ENCODE data around the gene TMEM74B. TPM values are rescaled to one million over a fixed set of nuclear protein-coding genes. Genes with fewer than 3 reads are reported as not detected.

TMEM74B gene
- total RNA-seq, 1 experiment from 2014 or later: 4.9 TPM

DNA sequence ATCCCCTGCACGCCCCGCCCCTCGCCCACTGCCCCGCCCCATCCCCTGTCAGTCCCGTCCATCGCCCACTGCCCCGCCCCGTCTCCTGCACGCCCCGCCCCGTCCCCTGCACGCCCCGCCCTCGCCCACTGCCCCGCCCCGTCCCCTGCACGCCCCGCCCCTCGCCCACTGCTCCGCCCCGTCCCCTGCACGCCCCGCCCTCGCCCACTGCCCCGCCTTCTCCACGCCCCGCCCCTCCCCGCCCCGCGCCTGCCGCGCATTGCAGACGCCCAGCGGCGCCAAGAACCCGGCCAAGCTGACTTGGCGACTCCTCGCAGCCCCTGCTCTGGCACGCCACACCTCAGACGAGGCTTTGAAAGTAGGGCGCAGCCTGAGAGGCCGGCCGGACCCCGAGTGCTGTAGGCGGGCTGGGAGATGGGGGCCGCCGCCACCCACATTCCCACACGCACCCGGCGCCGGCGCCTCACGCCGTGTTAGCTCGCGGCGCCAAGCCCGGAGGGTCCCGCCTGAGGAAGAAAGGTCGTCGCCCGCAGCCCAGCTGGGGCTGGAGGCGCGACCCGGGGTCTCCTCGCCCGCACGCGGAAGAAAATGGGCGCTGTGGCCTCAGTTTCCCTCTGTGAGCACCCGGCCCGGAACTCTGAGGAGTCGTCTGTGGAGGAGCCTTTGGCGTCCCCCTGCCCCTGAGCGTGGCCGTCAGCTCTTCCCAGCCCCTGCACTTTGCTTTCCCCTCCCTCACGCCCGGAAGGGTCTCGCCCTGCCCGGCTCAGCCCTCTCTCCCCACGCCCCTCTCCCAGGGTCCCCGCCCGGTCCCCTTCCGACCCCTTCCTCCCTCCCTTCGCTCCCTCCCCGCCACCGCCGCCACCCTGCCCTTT is 41.2 kb upstream of the TMEM74B start, which contains the start of gene RAD21L1:
Gene RAD21L1, plus strand, starts transcription at position 262 of the 872 bp plus-strand sequence. CDS start 2,410 bp downstream, outside the sequence.
- no peak within 1 kb of the TSS for H2AK5ac ChIP-seq (ENCODE audit: insufficient read length, low read length)
- no peak within 1 kb of the TSS for H4K5ac ChIP-seq (ENCODE audit: insufficient read length, low read depth, low read length)
- H3K23ac ChIP-seq (ENCODE audit: insufficient read length, low read depth, low read length): no peak within 1 kb of the TSS
- H4K91ac ChIP-seq (ENCODE audit: insufficient read length, low read depth, low read length): no peak within 1 kb of the TSS
- peak within 1 kb of the TSS; percentile 91; the same call in 1 of the 2 replicates for H3K14ac ChIP-seq (ENCODE audit: insufficient read depth, low read length)
- Mint-ChIP-seq H3K27me3 (ENCODE audit: low read depth) (peaks cover 68% of the 10 kb centered on the region), H3K9me3 (peaks cover 3 to 6% of the 10 kb centered on the region in 2 experiments; a peak in 4 of 5 replicates), H3K27ac (no peak within 1 kb of the TSS; a peak in 1 of 7 replicates), H3K4me3 (peak within 1 kb of the TSS; percentile 84 to 92), H3K4me1 (peaks cover 4 to 7% of the 10 kb centered on the region in 2 experiments), H3K36me3 (ENCODE audit: insufficient read depth in 1 of 3, low read depth in 3 of 3) (no peaks in the 10 kb centered on the region; a peak in 1 of 7 replicates)
- peak within 1 kb of the TSS; percentile 3 for H2AFZ ChIP-seq (ENCODE audit: low read length)
- no CpG with 5 or more reads among the region's 88 CpGs for WGBS (ENCODE audit: extremely low coverage, insufficient read length, low lambda C conversion rate)
- peaks cover 7% of the 10 kb centered on the region for H3K23me2 ChIP-seq (ENCODE audit: insufficient read length, low read depth, low read length, poor library complexity, severe bottlenecking)
- no peak within 1 kb of the TSS for H2BK5ac ChIP-seq (ENCODE audit: insufficient read length, low read length)
- peaks cover 2% of the 10 kb centered on the region; the same call in 1 of the 2 replicates for H3K27me3 ChIP-seq (ENCODE audit: insufficient read depth, low read length)
- no peaks in the 10 kb centered on the region for H3K9me3 ChIP-seq (ENCODE audit: control insufficient read depth, low read depth, low read length)
- peak; percentile 84 for DNase-seq
- H3K79me2 ChIP-seq (ENCODE audit: insufficient read depth, low read length): no peaks in the 10 kb centered on the region
- peaks cover 3% of the 10 kb centered on the region for H4K20me1 ChIP-seq (ENCODE audit: control insufficient read depth, insufficient read depth, insufficient read length)
- H3K4me1 ChIP-seq (ENCODE audit: insufficient read depth, low read length): no peaks in the 10 kb centered on the region
- no peaks in the 10 kb centered on the region for H3K79me1 ChIP-seq (ENCODE audit: insufficient read depth, low read depth, low read length, poor library complexity, severe bottlenecking)
- H3T11ph ChIP-seq (ENCODE audit: low read length): no peak within 1 kb of the TSS
- no peak within 1 kb of the TSS for H2BK15ac ChIP-seq (ENCODE audit: low read depth, low read length)
- TF ChIP-seq, protein P1, sequence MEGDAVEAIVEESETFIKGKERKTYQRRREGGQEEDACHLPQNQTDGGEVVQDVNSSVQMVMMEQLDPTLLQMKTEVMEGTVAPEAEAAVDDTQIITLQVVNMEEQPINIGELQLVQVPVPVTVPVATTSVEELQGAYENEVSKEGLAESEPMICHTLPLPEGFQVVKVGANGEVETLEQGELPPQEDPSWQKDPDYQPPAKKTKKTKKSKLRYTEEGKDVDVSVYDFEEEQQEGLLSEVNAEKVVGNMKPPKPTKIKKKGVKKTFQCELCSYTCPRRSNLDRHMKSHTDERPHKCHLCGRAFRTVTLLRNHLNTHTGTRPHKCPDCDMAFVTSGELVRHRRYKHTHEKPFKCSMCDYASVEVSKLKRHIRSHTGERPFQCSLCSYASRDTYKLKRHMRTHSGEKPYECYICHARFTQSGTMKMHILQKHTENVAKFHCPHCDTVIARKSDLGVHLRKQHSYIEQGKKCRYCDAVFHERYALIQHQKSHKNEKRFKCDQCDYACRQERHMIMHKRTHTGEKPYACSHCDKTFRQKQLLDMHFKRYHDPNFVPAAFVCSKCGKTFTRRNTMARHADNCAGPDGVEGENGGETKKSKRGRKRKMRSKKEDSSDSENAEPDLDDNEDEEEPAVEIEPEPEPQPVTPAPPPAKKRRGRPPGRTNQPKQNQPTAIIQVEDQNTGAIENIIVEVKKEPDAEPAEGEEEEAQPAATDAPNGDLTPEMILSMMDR (conservative IDR thresholded peaks at IDR 0.05): no peak
- H2BK20ac ChIP-seq (ENCODE audit: low read depth, low read length, poor library complexity, severe bottlenecking): no peak within 1 kb of the TSS
- H4K8ac ChIP-seq (replicated peaks; ENCODE audit: insufficient read length, low read depth, low read length): no peak within 1 kb of the TSS
- H3K27ac ChIP-seq (ENCODE audit: insufficient read length, low read depth, low read length): no peak within 1 kb of the TSS
- H2BK120ac ChIP-seq (ENCODE audit: low read depth, low read length, poor library complexity, severe bottlenecking): no peak within 1 kb of the TSS
- H3K9ac ChIP-seq (ENCODE audit: extremely low read depth, insufficient read length, low read length): no peak within 1 kb of the TSS
- peak within 1 kb of the TSS; percentile 83 for H3K18ac ChIP-seq (ENCODE audit: insufficient read length, low read depth, low read length)
- H3K4ac ChIP-seq (ENCODE audit: low read depth, low read length): no peak within 1 kb of the TSS
- peak within 1 kb of the TSS; percentile 70 for H3K4me2 ChIP-seq (ENCODE audit: insufficient read depth, insufficient read length, low read length)
- no peak within 1 kb of the TSS for H2BK12ac ChIP-seq (ENCODE audit: insufficient read length, low read depth, low read length)
- H3K56ac ChIP-seq (ENCODE audit: insufficient read length, low read depth, low read length): no peak within 1 kb of the TSS

All from H9 (cell line).